ENCODE measurements around the gene JAK3.

JAK3 gene

GRCh38 chr19:17817668-17818363, 30.0 kb downstream of the JAK3 start:
- no peak for TF ChIP-seq NFIC (IDR thresholded peaks at IDR 0.05)
- TF ChIP-seq MAX (IDR thresholded peaks at IDR 0.05), result no peak
- no peak for TF ChIP-seq EP300 (IDR thresholded peaks at IDR 0.05; ENCODE audit: borderline replicate concordance)
- TF ChIP-seq TAF1 (IDR thresholded peaks at IDR 0.05; ENCODE audit: low read depth), result no peak
- TF ChIP-seq YY1 (IDR thresholded peaks at IDR 0.05; ENCODE audit: low read depth), result no peak
- no peak for TF ChIP-seq CEBPB (IDR thresholded peaks at IDR 0.05)
- no peak for TF ChIP-seq TEAD4 (IDR thresholded peaks at IDR 0.05)
- no peak for TF ChIP-seq FOXM1 (IDR thresholded peaks at IDR 0.05; ENCODE audit: borderline replicate concordance, low read depth)
- TF ChIP-seq USF1 (IDR thresholded peaks at IDR 0.05), result no peak
- no peak for TF ChIP-seq TCF12 (IDR thresholded peaks at IDR 0.05; ENCODE audit: low read depth)
- no peak for TF ChIP-seq CREB1 (IDR thresholded peaks at IDR 0.05; ENCODE audit: low read depth)
- TF ChIP-seq ZBTB7A (IDR thresholded peaks at IDR 0.05; ENCODE audit: low read depth), result no peak
- TF ChIP-seq RAD21 (IDR thresholded peaks at IDR 0.05; ENCODE audit: low read depth), result no peak
- TF ChIP-seq REST (IDR thresholded peaks at IDR 0.05; ENCODE audit: low read depth), result no peak
- no peak for TF ChIP-seq EGR1 (IDR thresholded peaks at IDR 0.05)

- TF ChIP-seq CREB1 (IDR thresholded peaks at IDR 0.05; ENCODE audit: low read depth), result no peak
- no peak for TF ChIP-seq ZBTB7A (IDR thresholded peaks at IDR 0.05; ENCODE audit: low read depth)
- no peak for TF ChIP-seq EP300 (IDR thresholded peaks at IDR 0.05; ENCODE audit: borderline replicate concordance)
- TF ChIP-seq USF1 (IDR thresholded peaks at IDR 0.05), result no peak
- no peak for TF ChIP-seq TEAD4 (IDR thresholded peaks at IDR 0.05)
- no peak for TF ChIP-seq FOXM1 (IDR thresholded peaks at IDR 0.05; ENCODE audit: borderline replicate concordance, low read depth)
- no peak for TF ChIP-seq MAX (IDR thresholded peaks at IDR 0.05)
- no peak for TF ChIP-seq NFIC (IDR thresholded peaks at IDR 0.05)
- TF ChIP-seq CEBPB (IDR thresholded peaks at IDR 0.05), result no peak
- TF ChIP-seq TAF1 (IDR thresholded peaks at IDR 0.05; ENCODE audit: low read depth), result no peak
- TF ChIP-seq EGR1 (IDR thresholded peaks at IDR 0.05), result no peak
- no peak for TF ChIP-seq RAD21 (IDR thresholded peaks at IDR 0.05; ENCODE audit: low read depth)
- no peak for TF ChIP-seq REST (IDR thresholded peaks at IDR 0.05; ENCODE audit: low read depth)
- no peak for TF ChIP-seq TCF12 (IDR thresholded peaks at IDR 0.05; ENCODE audit: low read depth)
- no peak for TF ChIP-seq YY1 (IDR thresholded peaks at IDR 0.05; ENCODE audit: low read depth)
These were observed 35.7 kb downstream of the JAK3 start for GRCh38 chr19:17812099-17812498.

GRCh38 chr19:17811681-17812080, 36.1 kb downstream of the JAK3 start:
- TF ChIP-seq USF1 (IDR thresholded peaks at IDR 0.05) (no peak), TAF1 (IDR thresholded peaks at IDR 0.05; ENCODE audit: low read depth) (no peak), CEBPB (IDR thresholded peaks at IDR 0.05) (no peak), FOXM1 (IDR thresholded peaks at IDR 0.05; ENCODE audit: borderline replicate concordance, low read depth) (no peak), EGR1 (IDR thresholded peaks at IDR 0.05) (no peak), ZBTB7A (IDR thresholded peaks at IDR 0.05; ENCODE audit: low read depth) (no peak), MAX (IDR thresholded peaks at IDR 0.05) (no peak), EP300 (IDR thresholded peaks at IDR 0.05; ENCODE audit: borderline replicate concordance) (no peak), CREB1 (IDR thresholded peaks at IDR 0.05; ENCODE audit: low read depth) (no peak), RAD21 (IDR thresholded peaks at IDR 0.05; ENCODE audit: low read depth) (no peak), TCF12 (IDR thresholded peaks at IDR 0.05; ENCODE audit: low read depth) (no peak), REST (IDR thresholded peaks at IDR 0.05; ENCODE audit: low read depth) (no peak), YY1 (IDR thresholded peaks at IDR 0.05; ENCODE audit: low read depth) (no peak), TEAD4 (IDR thresholded peaks at IDR 0.05) (no peak), NFIC (IDR thresholded peaks at IDR 0.05) (no peak)
